A549 (cell line): ENCODE results near the gene MT2A.

Experiments used
- EP300 ChIP-seq, 2 experiments: fragments of >200 bp; sonication (Bioruptor Twin); formaldehyde crosslinking; IDR thresholded peaks; 2 replicates in 1 of 2; 3 replicates in 1 of 2; pipeline ENCODE4 v1.6.1; 2016 to 2017
- ESRRA ChIP-seq: fragments of 150-350 bp; IDR thresholded peaks from 2 replicates; pipeline ENCODE4 v1.6.1; 2014; ENCODE audit warnings: mild to moderate bottlenecking, low read length, borderline replicate concordance
- MAZ ChIP-seq: fragments of 150-350 bp; IDR thresholded peaks from 2 replicates; pipeline ENCODE4 v1.6.1; 2014; ENCODE audit warnings: antibody characterized with exemption, low read depth, low read length, borderline replicate concordance
- POLR2A ChIP-seq: IDR thresholded peaks from 2 replicates; pipeline ENCODE4 v1.6.1; 2012; ENCODE audit warnings: mild to moderate bottlenecking, low read length
- RCOR1 ChIP-seq: fragments of 150-350 bp; IDR thresholded peaks from 2 replicates; pipeline ENCODE4 v1.6.1; 2014; ENCODE audit warnings: antibody characterized with exemption, low read length, low read depth
- TF ChIP-seq, protein P1 (sequence below): fragments of >200 bp; sonication (Bioruptor Twin); formaldehyde crosslinking; IDR thresholded peaks from 3 replicates; pipeline ENCODE4 v1.5.1; 2016

DNA sequence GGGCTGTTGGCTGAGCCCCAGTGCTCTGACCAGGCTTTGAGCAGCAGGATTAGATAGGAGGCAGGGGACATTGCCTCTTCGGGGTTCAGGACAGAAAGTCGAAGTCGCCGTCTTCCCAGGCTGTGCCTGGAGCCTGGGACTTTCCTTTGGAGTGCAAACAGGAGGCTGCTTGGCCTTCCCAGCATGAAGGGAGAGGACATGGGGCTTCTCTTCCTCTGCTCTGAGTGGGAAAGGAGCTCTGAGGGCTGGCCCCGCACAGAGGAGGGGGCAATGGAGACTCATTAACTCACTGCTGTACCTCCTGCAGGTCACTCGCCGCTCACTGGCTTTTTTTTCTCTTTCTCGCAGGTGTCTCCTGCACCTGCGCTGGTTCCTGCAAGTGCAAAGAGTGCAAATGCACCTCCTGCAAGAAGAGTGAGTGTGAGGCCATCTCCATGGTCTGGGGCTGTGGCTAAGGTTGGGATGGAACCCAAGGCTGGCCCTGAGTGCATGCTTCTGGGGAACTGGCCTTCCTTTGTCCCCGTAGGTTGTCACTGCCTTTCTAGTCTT is 50.0 kb downstream of the MT2A start:
- TF ChIP-seq POLR2A (no peak), EP300 (IDR thresholded peaks at IDR 0.05) (no peak), RCOR1 (no peak), ESRRA (no peak), MAZ (no peak)
- TF ChIP-seq, protein P1, sequence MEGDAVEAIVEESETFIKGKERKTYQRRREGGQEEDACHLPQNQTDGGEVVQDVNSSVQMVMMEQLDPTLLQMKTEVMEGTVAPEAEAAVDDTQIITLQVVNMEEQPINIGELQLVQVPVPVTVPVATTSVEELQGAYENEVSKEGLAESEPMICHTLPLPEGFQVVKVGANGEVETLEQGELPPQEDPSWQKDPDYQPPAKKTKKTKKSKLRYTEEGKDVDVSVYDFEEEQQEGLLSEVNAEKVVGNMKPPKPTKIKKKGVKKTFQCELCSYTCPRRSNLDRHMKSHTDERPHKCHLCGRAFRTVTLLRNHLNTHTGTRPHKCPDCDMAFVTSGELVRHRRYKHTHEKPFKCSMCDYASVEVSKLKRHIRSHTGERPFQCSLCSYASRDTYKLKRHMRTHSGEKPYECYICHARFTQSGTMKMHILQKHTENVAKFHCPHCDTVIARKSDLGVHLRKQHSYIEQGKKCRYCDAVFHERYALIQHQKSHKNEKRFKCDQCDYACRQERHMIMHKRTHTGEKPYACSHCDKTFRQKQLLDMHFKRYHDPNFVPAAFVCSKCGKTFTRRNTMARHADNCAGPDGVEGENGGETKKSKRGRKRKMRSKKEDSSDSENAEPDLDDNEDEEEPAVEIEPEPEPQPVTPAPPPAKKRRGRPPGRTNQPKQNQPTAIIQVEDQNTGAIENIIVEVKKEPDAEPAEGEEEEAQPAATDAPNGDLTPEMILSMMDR = no peak
